Esophagus squamous epithelium (tissue), 4 donors: Measurements from ENCODE around the gene CDK10.

Experiments used
- CTCF ChIP-seq, 6 experiments: fragments of 450-650 bp in 4 of 6; fragments of 200-600 bp in 2 of 6; sonication (generic) in 2 of 6; IDR thresholded peaks; one replicate each; pipeline ENCODE4 v1.5.1; 2016 to 2019; ENCODE audit warnings: antibody characterized with exemption in 6 of 6, mild to moderate bottlenecking in 4 of 6, moderate library complexity in 4 of 6
- POLR2A ChIP-seq, 4 donors: fragments of 450-650 bp; IDR thresholded peaks; one replicate each; pipeline ENCODE4 v1.6.1; 2017; ENCODE audit warnings: antibody characterized with exemption in 4 of 4, mild to moderate bottlenecking in 4 of 4, moderate library complexity in 3 of 4

GRCh38 chr16:89720551-89720812 lies 34.0 kb downstream of the CDK10 start:
- TF ChIP-seq CTCF (IDR thresholded peaks at IDR 0.05) (no peak), POLR2A (IDR thresholded peaks at IDR 0.05) (no peak)
